ENCODE data around the gene NOS3.

NOS3 gene

GRCh38 chr7:150992051-150992640 is 1.3 kb downstream of the NOS3 start:
- Histone ChIP-seq H3K4me2 (ENCODE audit: low read length) (no peak overlapping the region), H3K79me2 (ENCODE audit: low read length) (no peaks in the 10 kb centered on the region), H3K36me3 (replicated peaks; ENCODE audit: low read depth, low read length) (peaks cover 3% of the 10 kb centered on the region), H3K4me1 (ENCODE audit: low read length) (peaks cover 5% of the 10 kb centered on the region; the same call in 1 of the 2 replicates), H3K4me3 (ENCODE audit: low read length) (no peak overlapping the region), H3K27me3 (ENCODE audit: low read depth, low read length) (no peaks in the 10 kb centered on the region), H3K9ac (ENCODE audit: low read length) (no peak overlapping the region), H2AFZ (ENCODE audit: low read depth, low read length) (no peak overlapping the region), H3K9me3 (ENCODE audit: insufficient read depth, low read length) (peaks cover 9% of the 10 kb centered on the region; the same call in 1 of the 2 replicates), H4K20me1 (ENCODE audit: insufficient read depth, low read length) (no peaks in the 10 kb centered on the region), H3K27ac (ENCODE audit: low read length) (no peak overlapping the region)
- TF ChIP-seq, protein P1, sequence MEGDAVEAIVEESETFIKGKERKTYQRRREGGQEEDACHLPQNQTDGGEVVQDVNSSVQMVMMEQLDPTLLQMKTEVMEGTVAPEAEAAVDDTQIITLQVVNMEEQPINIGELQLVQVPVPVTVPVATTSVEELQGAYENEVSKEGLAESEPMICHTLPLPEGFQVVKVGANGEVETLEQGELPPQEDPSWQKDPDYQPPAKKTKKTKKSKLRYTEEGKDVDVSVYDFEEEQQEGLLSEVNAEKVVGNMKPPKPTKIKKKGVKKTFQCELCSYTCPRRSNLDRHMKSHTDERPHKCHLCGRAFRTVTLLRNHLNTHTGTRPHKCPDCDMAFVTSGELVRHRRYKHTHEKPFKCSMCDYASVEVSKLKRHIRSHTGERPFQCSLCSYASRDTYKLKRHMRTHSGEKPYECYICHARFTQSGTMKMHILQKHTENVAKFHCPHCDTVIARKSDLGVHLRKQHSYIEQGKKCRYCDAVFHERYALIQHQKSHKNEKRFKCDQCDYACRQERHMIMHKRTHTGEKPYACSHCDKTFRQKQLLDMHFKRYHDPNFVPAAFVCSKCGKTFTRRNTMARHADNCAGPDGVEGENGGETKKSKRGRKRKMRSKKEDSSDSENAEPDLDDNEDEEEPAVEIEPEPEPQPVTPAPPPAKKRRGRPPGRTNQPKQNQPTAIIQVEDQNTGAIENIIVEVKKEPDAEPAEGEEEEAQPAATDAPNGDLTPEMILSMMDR (IDR thresholded peaks at IDR 0.05; ENCODE audit: low read depth, low read length) = no peak
- no peak for TF ChIP-seq EZH2phosphoT487 (IDR thresholded peaks at IDR 0.05; ENCODE audit: low read depth)

GRCh38 chr7:150992833-150993302 is 2.1 kb downstream of the NOS3 start:
- H3K9ac ChIP-seq (ENCODE audit: low read length) = no peak overlapping the region
- TF ChIP-seq, protein P1 (IDR thresholded peaks at IDR 0.05; ENCODE audit: low read depth, low read length) = no peak
- TF ChIP-seq EZH2phosphoT487 (IDR thresholded peaks at IDR 0.05; ENCODE audit: low read depth) = no peak
- no peak overlapping the region for H3K4me3 ChIP-seq (ENCODE audit: low read length)
- peaks cover 5% of the 10 kb centered on the region; the same call in 1 of the 2 replicates for H3K4me1 ChIP-seq (ENCODE audit: low read length)
- H4K20me1 ChIP-seq (ENCODE audit: insufficient read depth, low read length) = no peaks in the 10 kb centered on the region
- no peak overlapping the region for H3K27ac ChIP-seq (ENCODE audit: low read length)
- no peaks in the 10 kb centered on the region for H3K27me3 ChIP-seq (ENCODE audit: low read depth, low read length)
- no peaks in the 10 kb centered on the region for H3K79me2 ChIP-seq (ENCODE audit: low read length)
- peaks cover 9% of the 10 kb centered on the region; the same call in 1 of the 2 replicates for H3K9me3 ChIP-seq (ENCODE audit: insufficient read depth, low read length)
- H3K36me3 ChIP-seq (replicated peaks; ENCODE audit: low read depth, low read length) = peaks cover 3% of the 10 kb centered on the region
- H3K4me2 ChIP-seq (ENCODE audit: low read length) = no peak overlapping the region
- H2AFZ ChIP-seq (ENCODE audit: low read depth, low read length) = no peak overlapping the region

- no peaks in the 10 kb centered on the region for H4K20me1 ChIP-seq (ENCODE audit: insufficient read depth, low read length)
- no peak overlapping the region for H2AFZ ChIP-seq (ENCODE audit: low read depth, low read length)
- H3K4me2 ChIP-seq (ENCODE audit: low read length) = no peak overlapping the region
- no peaks in the 10 kb centered on the region for H3K79me2 ChIP-seq (ENCODE audit: low read length)
- no peak for TF ChIP-seq EZH2phosphoT487 (IDR thresholded peaks at IDR 0.05; ENCODE audit: low read depth)
- no peaks in the 10 kb centered on the region for H3K4me1 ChIP-seq (ENCODE audit: low read length)
- peaks cover 9% of the 10 kb centered on the region; the same call in 1 of the 2 replicates for H3K9me3 ChIP-seq (ENCODE audit: insufficient read depth, low read length)
- no peak overlapping the region for H3K4me3 ChIP-seq (ENCODE audit: low read length)
- peaks cover 3% of the 10 kb centered on the region for H3K36me3 ChIP-seq (replicated peaks; ENCODE audit: low read depth, low read length)
- no peak overlapping the region for H3K9ac ChIP-seq (ENCODE audit: low read length)
- H3K27ac ChIP-seq (ENCODE audit: low read length) = no peak overlapping the region
- H3K27me3 ChIP-seq (ENCODE audit: low read depth, low read length) = no peaks in the 10 kb centered on the region
These were observed 2.7 kb downstream of the NOS3 start for GRCh38 chr7:150993511-150993910.

GRCh38 chr7:150994141-150994837 is 3.5 kb downstream of the NOS3 start:
- Histone ChIP-seq H3K4me2 (ENCODE audit: low read length) (no peak overlapping the region), H4K20me1 (ENCODE audit: insufficient read depth, low read length) (no peaks in the 10 kb centered on the region), H3K79me2 (ENCODE audit: low read length) (no peaks in the 10 kb centered on the region), H2AFZ (ENCODE audit: low read depth, low read length) (no peak overlapping the region), H3K27me3 (ENCODE audit: low read depth, low read length) (no peaks in the 10 kb centered on the region), H3K27ac (ENCODE audit: low read length) (no peak overlapping the region), H3K9ac (ENCODE audit: low read length) (no peak overlapping the region), H3K36me3 (replicated peaks; ENCODE audit: low read depth, low read length) (peaks cover 3% of the 10 kb centered on the region), H3K4me1 (ENCODE audit: low read length) (no peaks in the 10 kb centered on the region), H3K9me3 (ENCODE audit: insufficient read depth, low read length) (peaks cover 9% of the 10 kb centered on the region; the same call in 1 of the 2 replicates), H3K4me3 (ENCODE audit: low read length) (no peak overlapping the region)
- TF ChIP-seq, protein P1 (IDR thresholded peaks at IDR 0.05; ENCODE audit: low read depth, low read length) = no peak
- no peak for TF ChIP-seq EZH2phosphoT487 (IDR thresholded peaks at IDR 0.05; ENCODE audit: low read depth)

Data from OCI-LY3 (cell line).